DMS79 (cell line): Measurements from ENCODE around the gene PDZRN3.
A peak's percentile ranks its signal among the peaks of the same experiment; 100 is the strongest.

ENCODE experiments used
- DNase-seq: peaks from one replicate; lab custom pipeline; 2025; lab: John Stamatoyannopoulos, UW

Gene PDZRN3

GRCh38 chr3:73520931-73521461 is 103.7 kb downstream of the PDZRN3 start:
- no peak for DNase-seq

- no peak for DNase-seq
Measured at GRCh38 chr3:73516631-73517030, 108.1 kb downstream of the PDZRN3 start.

- no peak for DNase-seq
Measured at GRCh38 chr3:73513260-73513659, 111.5 kb downstream of the PDZRN3 start.

- no peak for DNase-seq
Measured at GRCh38 chr3:73511571-73512525, 112.9 kb downstream of the PDZRN3 start.

GRCh38 chr3:73510784-73511183 is 114.0 kb downstream of the PDZRN3 start:
- DNase-seq: no peak

GRCh38 chr3:73510334-73510733 is 114.4 kb downstream of the PDZRN3 start:
- DNase-seq: no peak

- no peak for DNase-seq
Measured at GRCh38 chr3:73509816-73510215, 114.9 kb downstream of the PDZRN3 start.

GRCh38 chr3:73509066-73509465 is 115.7 kb downstream of the PDZRN3 start:
- no peak for DNase-seq

- DNase-seq: no peak
Measured at GRCh38 chr3:73508330-73508954, 116.3 kb downstream of the PDZRN3 start.

- no peak for DNase-seq
Measured at GRCh38 chr3:73504852-73505251, 119.9 kb downstream of the PDZRN3 start.

- DNase-seq: no peak
Measured at GRCh38 chr3:73504239-73504638, 120.5 kb downstream of the PDZRN3 start.

- no peak for DNase-seq
Measured at GRCh38 chr3:73503781-73504180, 121.0 kb downstream of the PDZRN3 start.

GRCh38 chr3:73502609-73503583 is 121.8 kb downstream of the PDZRN3 start:
- DNase-seq: peak; percentile 0

GRCh38 chr3:73500321-73500720 is 124.4 kb downstream of the PDZRN3 start:
- no peak for DNase-seq

GRCh38 chr3:73499787-73500186 is 125.0 kb downstream of the PDZRN3 start:
- DNase-seq: no peak

GRCh38 chr3:73498764-73499622 is 125.7 kb downstream of the PDZRN3 start:
- no peak for DNase-seq

- no peak for DNase-seq
Measured at GRCh38 chr3:73497646-73498406, 126.9 kb downstream of the PDZRN3 start.

- DNase-seq: no peak
Measured at GRCh38 chr3:73493543-73494308, 131.0 kb downstream of the PDZRN3 start.

GRCh38 chr3:73492186-73492585 is 132.6 kb downstream of the PDZRN3 start:
- DNase-seq: no peak
